WTC11 (cell line): ENCODE data around the gene EHMT1. TPM values are rescaled to one million over a fixed set of nuclear protein-coding genes. Genes with fewer than 3 reads are reported as not detected.

Experiments used
- ATAC-seq: fragments of 200-7000 bp; cut with Tn5 transposase; 2 replicates; pipeline ENCODE4 v1.10.0; 2021; ENCODE audit warnings: mild to moderate bottlenecking, moderate library complexity
- CTCF ChIA-PET: fragments of 300-600 bp; sonication (Branson Sonifier 250); formaldehyde crosslinking; loops from one replicate; lab custom pipeline; 2021; ENCODE audit warnings: antibody characterized with exemption; lab: Charles Lee
- POLR2A ChIA-PET: fragments of 350-600 bp; sonication (Branson Sonifier 250); formaldehyde crosslinking; loops from one replicate; lab custom pipeline; 2021; ENCODE audit warnings: antibody characterized with exemption; lab: Charles Lee
- DNase-seq: peaks from one replicate; pipeline ENCODE4 v3.0.0; 2021; ENCODE audit warnings: low spot score
- H3K27ac Mint-ChIP-seq: 2 replicates; pipeline ENCODE4 v1.8.0; 2021; ENCODE audit warnings: mixed read lengths
- H3K27me3 Mint-ChIP-seq: 2 replicates; pipeline ENCODE4 v1.8.0; 2021; ENCODE audit warnings: low read depth, mild to moderate bottlenecking, moderate library complexity, mixed read lengths
- H3K36me3 Mint-ChIP-seq: 2 replicates; pipeline ENCODE4 v1.8.0; 2021; ENCODE audit warnings: mixed read lengths
- H3K4me1 Mint-ChIP-seq: 2 replicates; pipeline ENCODE4 v1.8.0; 2022; ENCODE audit warnings: mixed read lengths
- H3K4me3 Mint-ChIP-seq: 2 replicates; pipeline ENCODE4 v1.8.0; 2021; ENCODE audit warnings: mild to moderate bottlenecking, moderate library complexity, mixed read lengths
- H3K9me3 Mint-ChIP-seq: 2 replicates; pipeline ENCODE4 v1.8.0; 2021; ENCODE audit warnings: mixed read lengths
- CBFB ChIP-seq: sonication (generic); formaldehyde crosslinking; IDR thresholded peaks from 2 replicates; pipeline ENCODE4 v1.8.1; 2022; ENCODE audit warnings: mild to moderate bottlenecking, low read depth, missing genetic modification reagents
- CREM ChIP-seq: sonication (generic); formaldehyde crosslinking; IDR thresholded peaks from 2 replicates; pipeline ENCODE4 v1.8.1; 2022; ENCODE audit warnings: mild to moderate bottlenecking, missing genetic modification reagents, moderate library complexity
- FOXP1 ChIP-seq: sonication (generic); formaldehyde crosslinking; IDR thresholded peaks from 2 replicates; pipeline ENCODE4 v1.8.0; 2022; ENCODE audit warnings: missing genetic modification reagents, mild to moderate bottlenecking, moderate library complexity, borderline replicate concordance
- GRHL2 ChIP-seq: fragments of 250-450 bp; sonication (Bioruptor Pico); IDR thresholded peaks from 2 replicates; pipeline ENCODE4 v1.8.0; 2022; ENCODE audit warnings: mild to moderate bottlenecking, moderate library complexity; ENCODE audit not compliant: insufficient replicate concordance, severe bottlenecking
- HMGA2 ChIP-seq: fragments of 250-450 bp; sonication (Bioruptor Pico); IDR thresholded peaks from 2 replicates; pipeline ENCODE4 v1.4.0; 2021; ENCODE audit warnings: mild to moderate bottlenecking, moderate library complexity
- IRF2 ChIP-seq: sonication (generic); formaldehyde crosslinking; IDR thresholded peaks from 2 replicates; pipeline ENCODE4 v1.8.0; 2022; ENCODE audit warnings: low read depth, missing genetic modification reagents, borderline replicate concordance
- JAZF1 ChIP-seq: fragments of 250-450 bp; sonication (Bioruptor Pico); IDR thresholded peaks from 2 replicates; pipeline ENCODE4 v1.9.0; 2021; ENCODE audit warnings: moderate library complexity, mild to moderate bottlenecking, inconsistent platforms
- JUN ChIP-seq: sonication (generic); formaldehyde crosslinking; IDR thresholded peaks from 2 replicates; pipeline ENCODE4 v1.8.0; 2023; ENCODE audit warnings: mild to moderate bottlenecking, missing genetic modification reagents
- NFE2L1 ChIP-seq: sonication (generic); formaldehyde crosslinking; IDR thresholded peaks from 2 replicates; pipeline ENCODE4 v1.8.1; 2023; ENCODE audit warnings: missing genetic modification reagents
- NR1H2 ChIP-seq: sonication (generic); formaldehyde crosslinking; IDR thresholded peaks from 2 replicates; pipeline ENCODE4 v1.9.0; 2021; ENCODE audit warnings: mild to moderate bottlenecking, moderate library complexity, missing genetic modification reagents
- RORB ChIP-seq: fragments of 250-450 bp; sonication (Bioruptor Pico); IDR thresholded peaks from 2 replicates; pipeline ENCODE4 v1.9.0; 2021; ENCODE audit warnings: mild to moderate bottlenecking
- SMAD4 ChIP-seq: sonication (generic); formaldehyde crosslinking; IDR thresholded peaks from 2 replicates; pipeline ENCODE4 v1.8.0; 2022; ENCODE audit warnings: mild to moderate bottlenecking, missing genetic modification reagents
- SOX15 ChIP-seq: fragments of 250-450 bp; sonication (Bioruptor Pico); IDR thresholded peaks from 2 replicates; pipeline ENCODE4 v1.9.0; 2021; ENCODE audit warnings: mild to moderate bottlenecking
- TEAD4 ChIP-seq: sonication (generic); formaldehyde crosslinking; IDR thresholded peaks from 2 replicates; pipeline ENCODE4 v1.8.0; 2022; ENCODE audit warnings: mild to moderate bottlenecking, missing genetic modification reagents
- TP53 ChIP-seq: sonication (generic); formaldehyde crosslinking; IDR thresholded peaks from 2 replicates; pipeline ENCODE4 v1.8.1; 2023; ENCODE audit warnings: mild to moderate bottlenecking, missing genetic modification reagents
- ZNF121 ChIP-seq: sonication (generic); formaldehyde crosslinking; IDR thresholded peaks from 2 replicates; pipeline ENCODE4 v1.8.0; 2023; ENCODE audit warnings: missing genetic modification reagents
- ZNF138 ChIP-seq: sonication (generic); formaldehyde crosslinking; conservative IDR thresholded peaks from 2 replicates; pipeline ENCODE4 v1.8.1; 2022; ENCODE audit warnings: mild to moderate bottlenecking, moderate library complexity, missing genetic modification reagents
- ZNF263 ChIP-seq: sonication (generic); formaldehyde crosslinking; IDR thresholded peaks from 2 replicates; pipeline ENCODE4 v1.8.1; 2022; ENCODE audit warnings: low read depth, mild to moderate bottlenecking, moderate library complexity, missing genetic modification reagents
- ZNF317 ChIP-seq: sonication (generic); formaldehyde crosslinking; IDR thresholded peaks from 2 replicates; pipeline ENCODE4 v1.8.1; 2023; ENCODE audit warnings: low read depth, mild to moderate bottlenecking, moderate library complexity, missing genetic modification reagents, borderline replicate concordance
- ZNF423 ChIP-seq: fragments of 250-450 bp; sonication (Bioruptor Pico); IDR thresholded peaks from 2 replicates; pipeline ENCODE4 v2.1.2; 2022; ENCODE audit warnings: mild to moderate bottlenecking, moderate library complexity
- total RNA-seq: library from RNA; stranded (reverse); gene quantifications from 3 replicates; pipeline ENCODE4 v1.2.3, GENCODE V29; 2021
- TF ChIP-seq, protein P1 (sequence below): sonication (generic); formaldehyde crosslinking; conservative IDR thresholded peaks from 2 replicates; pipeline ENCODE4 v1.8.1; 2023; ENCODE audit warnings: mild to moderate bottlenecking, low read depth, missing genetic modification reagents, moderate library complexity
- TF ChIP-seq, protein P2 (sequence below): sonication (generic); formaldehyde crosslinking; conservative IDR thresholded peaks from 2 replicates; pipeline ENCODE4 v1.8.1; 2022; ENCODE audit warnings: mild to moderate bottlenecking, missing genetic modification reagents
- TF ChIP-seq, protein P3 (sequence below): sonication (generic); formaldehyde crosslinking; IDR thresholded peaks from 2 replicates; pipeline ENCODE4 v1.8.0; 2023; ENCODE audit warnings: missing genetic modification reagents
- TF ChIP-seq, protein P4 (sequence below): sonication (generic); formaldehyde crosslinking; IDR thresholded peaks from 2 replicates; pipeline ENCODE4 v1.8.1; 2023; ENCODE audit warnings: mild to moderate bottlenecking, moderate library complexity, missing genetic modification reagents
- TF ChIP-seq, protein P5 (sequence below): fragments of 250-450 bp; sonication (Bioruptor Pico); IDR thresholded peaks from 2 replicates; pipeline ENCODE4 v2.1.2; 2022; ENCODE audit warnings: mild to moderate bottlenecking, moderate library complexity
- TF ChIP-seq, protein P6 (sequence below): sonication (generic); formaldehyde crosslinking; IDR thresholded peaks from 2 replicates; pipeline ENCODE4 v1.8.0; 2022; ENCODE audit warnings: mild to moderate bottlenecking, missing genetic modification reagents

EHMT1 gene
- total RNA-seq, 1 experiment from 2014 or later, result 170 TPM

DNA sequence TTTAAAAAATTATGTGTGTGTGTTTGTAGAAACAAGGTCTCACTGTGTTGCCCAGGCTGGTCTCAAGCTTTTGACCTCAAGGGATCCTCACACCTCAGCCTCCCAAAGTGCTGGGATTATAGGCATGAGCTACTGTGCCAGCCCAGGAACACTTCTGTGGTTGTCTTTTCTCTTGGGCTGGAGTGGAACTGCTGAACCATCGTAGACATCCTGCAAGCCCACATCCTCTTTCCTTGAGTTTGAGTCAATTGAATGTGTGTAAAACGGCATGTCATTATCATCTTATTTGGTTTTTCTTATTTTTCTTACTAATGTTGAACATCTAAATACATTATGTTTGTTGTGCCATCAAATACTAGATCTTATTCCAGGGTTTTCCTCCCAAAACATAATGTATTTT is 40.0 kb downstream of the EHMT1 start:
- no peak for TF ChIP-seq SOX15
- TF ChIP-seq TP53 (CRISPR knock-in tag), result no peak
- no peak for TF ChIP-seq JUN
- no peak for TF ChIP-seq ZNF121 (CRISPR knock-in tag)
- TF ChIP-seq, protein P1, sequence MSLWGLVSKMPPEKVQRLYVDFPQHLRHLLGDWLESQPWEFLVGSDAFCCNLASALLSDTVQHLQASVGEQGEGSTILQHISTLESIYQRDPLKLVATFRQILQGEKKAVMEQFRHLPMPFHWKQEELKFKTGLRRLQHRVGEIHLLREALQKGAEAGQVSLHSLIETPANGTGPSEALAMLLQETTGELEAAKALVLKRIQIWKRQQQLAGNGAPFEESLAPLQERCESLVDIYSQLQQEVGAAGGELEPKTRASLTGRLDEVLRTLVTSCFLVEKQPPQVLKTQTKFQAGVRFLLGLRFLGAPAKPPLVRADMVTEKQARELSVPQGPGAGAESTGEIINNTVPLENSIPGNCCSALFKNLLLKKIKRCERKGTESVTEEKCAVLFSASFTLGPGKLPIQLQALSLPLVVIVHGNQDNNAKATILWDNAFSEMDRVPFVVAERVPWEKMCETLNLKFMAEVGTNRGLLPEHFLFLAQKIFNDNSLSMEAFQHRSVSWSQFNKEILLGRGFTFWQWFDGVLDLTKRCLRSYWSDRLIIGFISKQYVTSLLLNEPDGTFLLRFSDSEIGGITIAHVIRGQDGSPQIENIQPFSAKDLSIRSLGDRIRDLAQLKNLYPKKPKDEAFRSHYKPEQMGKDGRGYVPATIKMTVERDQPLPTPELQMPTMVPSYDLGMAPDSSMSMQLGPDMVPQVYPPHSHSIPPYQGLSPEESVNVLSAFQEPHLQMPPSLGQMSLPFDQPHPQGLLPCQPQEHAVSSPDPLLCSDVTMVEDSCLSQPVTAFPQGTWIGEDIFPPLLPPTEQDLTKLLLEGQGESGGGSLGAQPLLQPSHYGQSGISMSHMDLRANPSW (CRISPR knock-in tag), result no peak
- TF ChIP-seq, protein P2, sequence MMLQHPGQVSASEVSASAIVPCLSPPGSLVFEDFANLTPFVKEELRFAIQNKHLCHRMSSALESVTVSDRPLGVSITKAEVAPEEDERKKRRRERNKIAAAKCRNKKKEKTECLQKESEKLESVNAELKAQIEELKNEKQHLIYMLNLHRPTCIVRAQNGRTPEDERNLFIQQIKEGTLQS (CRISPR knock-in tag), result no peak
- TF ChIP-seq CBFB, result no peak
- TF ChIP-seq IRF2 (CRISPR knock-in tag), result no peak
- POLR2A ChIA-PET, result no interaction called here
- Mint-ChIP-seq H3K27ac (peak overlapping the region; percentile 24; the same call in 1 of the 2 replicates), H3K36me3 (peaks cover 5% of the 10 kb centered on the region), H3K27me3 (no peaks in the 10 kb centered on the region), H3K4me1 (peaks cover 40% of the 10 kb centered on the region), H3K9me3 (no peaks in the 10 kb centered on the region), H3K4me3 (no peak overlapping the region)
- ATAC-seq (no peak), DNase-seq (no peak)
- CTCF ChIA-PET, result interaction anchor here (0.8 to 1.2 kb wide), 3 partner anchors 14 to 36 kb away, joined by 3 read pairs; no protein-coding TSS in a partner anchor

DNA sequence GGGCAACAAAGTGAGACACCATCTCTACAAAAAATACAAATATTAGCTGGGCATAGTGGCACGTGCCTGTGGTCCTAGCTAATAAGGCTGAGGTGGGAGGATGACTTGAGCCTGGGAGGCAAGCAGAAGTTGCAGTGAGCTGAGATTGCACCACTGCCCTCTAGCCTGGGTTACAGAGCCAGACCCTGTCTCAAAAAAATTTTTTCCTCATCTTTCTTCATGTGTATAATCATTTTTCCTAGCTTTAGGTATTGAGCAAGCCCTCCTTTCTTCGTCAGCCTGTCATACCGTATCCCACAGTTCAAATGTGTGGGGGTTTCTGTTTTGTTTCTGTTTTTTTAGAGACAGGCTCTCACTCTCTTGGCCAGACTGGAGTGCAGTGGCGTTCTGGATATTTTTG is 41.3 kb downstream of the EHMT1 start:
- Mint-ChIP-seq H3K9me3 (no peaks in the 10 kb centered on the region), H3K4me3 (no peak overlapping the region), H3K4me1 (peaks cover 42% of the 10 kb centered on the region), H3K27me3 (no peaks in the 10 kb centered on the region), H3K36me3 (no peaks in the 10 kb centered on the region), H3K27ac (no peak overlapping the region; the same call in 1 of the 2 replicates)
- POLR2A ChIA-PET, result no interaction called here
- ATAC-seq (no peak), DNase-seq (no peak)
- CTCF ChIA-PET, result interaction anchor here (0.6 to 1.1 kb wide), 3 partner anchors 12 to 84 kb away, joined by 3 to 7 read pairs (median 4); no protein-coding TSS in a partner anchor
- TF ChIP-seq HMGA2 (CRISPR knock-in tag) (no peak), SMAD4 (CRISPR knock-in tag) (no peak), RORB (CRISPR knock-in tag) (no peak), ZNF317 (CRISPR knock-in tag) (no peak), FOXP1 (CRISPR knock-in tag) (no peak), NR1H2 (CRISPR knock-in tag) (no peak), NFE2L1 (CRISPR knock-in tag) (no peak), JAZF1 (CRISPR knock-in tag) (no peak), ZNF423 (CRISPR knock-in tag) (no peak), ZNF138 (no peak), CREM (no peak)
- TF ChIP-seq, protein P3, sequence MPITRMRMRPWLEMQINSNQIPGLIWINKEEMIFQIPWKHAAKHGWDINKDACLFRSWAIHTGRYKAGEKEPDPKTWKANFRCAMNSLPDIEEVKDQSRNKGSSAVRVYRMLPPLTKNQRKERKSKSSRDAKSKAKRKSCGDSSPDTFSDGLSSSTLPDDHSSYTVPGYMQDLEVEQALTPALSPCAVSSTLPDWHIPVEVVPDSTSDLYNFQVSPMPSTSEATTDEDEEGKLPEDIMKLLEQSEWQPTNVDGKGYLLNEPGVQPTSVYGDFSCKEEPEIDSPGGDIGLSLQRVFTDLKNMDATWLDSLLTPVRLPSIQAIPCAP (CRISPR knock-in tag), result no peak

DNA sequence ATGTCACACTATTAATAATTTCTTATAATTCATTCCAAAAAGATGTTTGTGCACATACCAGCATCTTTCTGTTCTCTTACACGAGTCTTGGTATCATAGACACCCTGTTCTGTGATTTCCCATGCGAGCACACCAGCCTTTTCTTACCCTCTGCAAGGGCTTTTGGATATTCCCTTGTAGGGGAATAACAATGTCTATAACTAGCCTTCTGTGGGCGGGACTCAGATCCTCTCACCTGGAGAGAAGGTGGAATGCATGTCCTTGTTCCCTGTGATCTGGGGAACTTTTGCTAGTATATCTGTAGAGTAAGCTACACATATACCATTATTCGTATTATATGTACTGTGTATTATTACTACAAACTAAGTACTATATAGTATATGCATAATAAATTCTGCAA is 44.8 kb downstream of the EHMT1 start:
- Mint-ChIP-seq H3K4me1 (peaks cover 55% of the 10 kb centered on the region), H3K27me3 (no peaks in the 10 kb centered on the region), H3K9me3 (no peaks in the 10 kb centered on the region), H3K4me3 (no peak overlapping the region), H3K36me3 (peaks cover 6% of the 10 kb centered on the region), H3K27ac (peak overlapping the region; percentile 81; the same call in 1 of the 2 replicates)
- DNase-seq (no peak), ATAC-seq (no peak)
- ChIA-PET POLR2A (no interaction called here), CTCF (no interaction called here)
- TF ChIP-seq, protein P4, sequence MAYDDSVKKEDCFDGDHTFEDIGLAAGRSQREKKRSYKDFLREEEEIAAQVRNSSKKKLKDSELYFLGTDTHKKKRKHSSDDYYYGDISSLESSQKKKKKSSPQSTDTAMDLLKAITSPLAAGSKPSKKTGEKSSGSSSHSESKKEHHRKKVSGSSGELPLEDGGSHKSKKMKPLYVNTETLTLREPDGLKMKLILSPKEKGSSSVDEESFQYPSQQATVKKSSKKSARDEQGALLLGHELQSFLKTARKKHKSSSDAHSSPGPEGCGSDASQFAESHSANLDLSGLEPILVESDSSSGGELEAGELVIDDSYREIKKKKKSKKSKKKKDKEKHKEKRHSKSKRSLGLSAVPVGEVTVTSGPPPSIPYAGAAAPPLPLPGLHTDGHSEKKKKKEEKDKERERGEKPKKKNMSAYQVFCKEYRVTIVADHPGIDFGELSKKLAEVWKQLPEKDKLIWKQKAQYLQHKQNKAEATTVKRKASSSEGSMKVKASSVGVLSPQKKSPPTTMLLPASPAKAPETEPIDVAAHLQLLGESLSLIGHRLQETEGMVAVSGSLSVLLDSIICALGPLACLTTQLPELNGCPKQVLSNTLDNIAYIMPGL (CRISPR knock-in tag), result no peak
- TF ChIP-seq ZNF263 (CRISPR knock-in tag) (no peak), TEAD4 (no peak), GRHL2 (CRISPR knock-in tag) (no peak)
- TF ChIP-seq, protein P5, sequence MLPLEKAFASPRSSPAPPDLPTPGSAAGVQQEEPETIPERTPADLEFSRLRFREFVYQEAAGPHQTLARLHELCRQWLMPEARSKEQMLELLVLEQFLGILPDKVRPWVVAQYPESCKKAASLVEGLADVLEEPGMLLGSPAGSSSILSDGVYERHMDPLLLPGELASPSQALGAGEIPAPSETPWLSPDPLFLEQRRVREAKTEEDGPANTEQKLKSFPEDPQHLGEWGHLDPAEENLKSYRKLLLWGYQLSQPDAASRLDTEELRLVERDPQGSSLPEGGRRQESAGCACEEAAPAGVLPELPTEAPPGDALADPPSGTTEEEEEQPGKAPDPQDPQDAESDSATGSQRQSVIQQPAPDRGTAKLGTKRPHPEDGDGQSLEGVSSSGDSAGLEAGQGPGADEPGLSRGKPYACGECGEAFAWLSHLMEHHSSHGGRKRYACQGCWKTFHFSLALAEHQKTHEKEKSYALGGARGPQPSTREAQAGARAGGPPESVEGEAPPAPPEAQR (CRISPR knock-in tag), result no peak
- TF ChIP-seq, protein P6, sequence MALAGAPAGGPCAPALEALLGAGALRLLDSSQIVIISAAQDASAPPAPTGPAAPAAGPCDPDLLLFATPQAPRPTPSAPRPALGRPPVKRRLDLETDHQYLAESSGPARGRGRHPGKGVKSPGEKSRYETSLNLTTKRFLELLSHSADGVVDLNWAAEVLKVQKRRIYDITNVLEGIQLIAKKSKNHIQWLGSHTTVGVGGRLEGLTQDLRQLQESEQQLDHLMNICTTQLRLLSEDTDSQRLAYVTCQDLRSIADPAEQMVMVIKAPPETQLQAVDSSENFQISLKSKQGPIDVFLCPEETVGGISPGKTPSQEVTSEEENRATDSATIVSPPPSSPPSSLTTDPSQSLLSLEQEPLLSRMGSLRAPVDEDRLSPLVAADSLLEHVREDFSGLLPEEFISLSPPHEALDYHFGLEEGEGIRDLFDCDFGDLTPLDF (CRISPR knock-in tag), result no peak
